Measurements from ENCODE around the gene PERCC1. TPM values are rescaled to one million over a fixed set of nuclear protein-coding genes. Genes with fewer than 3 reads are reported as not detected.

Gene PERCC1
- total RNA-seq, 2 experiments from 2014 or later, result not detected

- intact Hi-C loops (cut with micrococcal nuclease; ENCODE audit: unreplicated experiment), result no loop called here
- DNase-seq (ENCODE audit: low spot score), result no peak
- Histone ChIP-seq H3K4me1 (ENCODE audit: insufficient read depth, low read length, poor library complexity, severe bottlenecking) (no peaks in the 10 kb centered on the region), H4K20me1 (ENCODE audit: insufficient read depth, low read length) (no peaks in the 10 kb centered on the region), H3K9me2 (ENCODE audit: insufficient read depth, low read length) (no peaks in the 10 kb centered on the region), H3K4me3 (ENCODE audit: low read depth, low read length, poor library complexity, severe bottlenecking) (no peak overlapping the region), H3K27ac (ENCODE audit: low read depth, low read length, poor library complexity, severe bottlenecking) (no peak overlapping the region), H3K36me3 (ENCODE audit: insufficient read depth, low read length) (peaks cover 11% of the 10 kb centered on the region; the same call in 1 of the 2 replicates), H3K9me3 (ENCODE audit: low read length) (no peaks in the 10 kb centered on the region), H2AFZ (ENCODE audit: low read length) (no peak overlapping the region), H3K79me2 (ENCODE audit: insufficient read depth, low read depth, low read length) (no peaks in the 10 kb centered on the region), H3K4me2 (ENCODE audit: low read length) (no peak overlapping the region)
- BruUV-seq (replicated peaks), result no TSS peak
- ChIA-PET POLR2A (no interaction called here), CTCF (ENCODE audit: unreplicated experiment) (no interaction called here)
- no peak for TF ChIP-seq EZH2phosphoT487 (IDR thresholded peaks at IDR 0.05; ENCODE audit: borderline replicate concordance, low read depth, low read length)
- TF ChIP-seq CTCF (conservative IDR thresholded peaks at IDR 0.05; ENCODE audit: low read length), result no peak
These were observed 33.1 kb upstream of the PERCC1 start for GRCh38 chr16:1397779-1398178.

GRCh38 chr16:1398351-1398750 is 32.5 kb upstream of the PERCC1 start:
- Histone ChIP-seq H3K9me3 (ENCODE audit: low read length) (no peaks in the 10 kb centered on the region), H3K4me2 (ENCODE audit: low read length) (no peak overlapping the region), H3K4me3 (ENCODE audit: low read depth, low read length, poor library complexity, severe bottlenecking) (no peak overlapping the region), H3K79me2 (ENCODE audit: insufficient read depth, low read depth, low read length) (no peaks in the 10 kb centered on the region), H4K20me1 (ENCODE audit: insufficient read depth, low read length) (no peaks in the 10 kb centered on the region), H3K36me3 (ENCODE audit: insufficient read depth, low read length) (peaks cover 15% of the 10 kb centered on the region), H3K9me2 (ENCODE audit: insufficient read depth, low read length) (no peaks in the 10 kb centered on the region), H3K4me1 (ENCODE audit: insufficient read depth, low read length, poor library complexity, severe bottlenecking) (no peaks in the 10 kb centered on the region), H2AFZ (ENCODE audit: low read length) (no peak overlapping the region), H3K27ac (ENCODE audit: low read depth, low read length, poor library complexity, severe bottlenecking) (no peak overlapping the region)
- intact Hi-C loops (cut with micrococcal nuclease; ENCODE audit: unreplicated experiment), result no loop called here
- TF ChIP-seq EZH2phosphoT487 (IDR thresholded peaks at IDR 0.05; ENCODE audit: borderline replicate concordance, low read depth, low read length), result no peak
- no peak for TF ChIP-seq CTCF (conservative IDR thresholded peaks at IDR 0.05; ENCODE audit: low read length)
- BruUV-seq (replicated peaks), result no TSS peak
- ChIA-PET CTCF (ENCODE audit: unreplicated experiment) (no interaction called here), POLR2A (no interaction called here)
- no peak for DNase-seq (ENCODE audit: low spot score)

- CTCF ChIA-PET (ENCODE audit: unreplicated experiment), result no interaction called here
- intact Hi-C loops (cut with micrococcal nuclease; ENCODE audit: unreplicated experiment), result no loop called here
- no TSS peak for BruUV-seq (replicated peaks)
These were observed 31.9 kb upstream of the PERCC1 start for GRCh38 chr16:1398826-1399581.

More at GRCh38 chr16:1398826-1399581, 31.9 kb upstream of the PERCC1 start:
- H3K36me3 ChIP-seq (ENCODE audit: insufficient read depth, low read length), result peaks cover 15% of the 10 kb centered on the region
- H3K4me3 ChIP-seq (ENCODE audit: low read depth, low read length, poor library complexity, severe bottlenecking), result no peak overlapping the region
- no peak overlapping the region for H3K27ac ChIP-seq (ENCODE audit: low read depth, low read length, poor library complexity, severe bottlenecking)
- no peak overlapping the region for H3K4me2 ChIP-seq (ENCODE audit: low read length)
- no peaks in the 10 kb centered on the region for H3K9me2 ChIP-seq (ENCODE audit: insufficient read depth, low read length)
- DNase-seq (ENCODE audit: low spot score), result no peak
- no peak for TF ChIP-seq EZH2phosphoT487 (IDR thresholded peaks at IDR 0.05; ENCODE audit: borderline replicate concordance, low read depth, low read length)
- TF ChIP-seq CTCF (conservative IDR thresholded peaks at IDR 0.05; ENCODE audit: low read length), result no peak
- POLR2A ChIA-PET, result no interaction called here
- H3K4me1 ChIP-seq (ENCODE audit: insufficient read depth, low read length, poor library complexity, severe bottlenecking), result no peaks in the 10 kb centered on the region
- no peak overlapping the region for H2AFZ ChIP-seq (ENCODE audit: low read length)
- H3K9me3 ChIP-seq (ENCODE audit: low read length), result no peaks in the 10 kb centered on the region
- no peaks in the 10 kb centered on the region for H3K79me2 ChIP-seq (ENCODE audit: insufficient read depth, low read depth, low read length)
- no peaks in the 10 kb centered on the region for H4K20me1 ChIP-seq (ENCODE audit: insufficient read depth, low read length)

All from OCI-LY7 (cell line).